ENCODE data around the gene MPDZ. TPM values are rescaled to one million over a fixed set of nuclear protein-coding genes. Genes with fewer than 3 reads are reported as not detected.

The MPDZ gene
- polyA plus RNA-seq, 1 donor (not counting 4 experiments of a cell fraction or from before 2014, with no cell fraction given) = 9.0 TPM

DNA sequence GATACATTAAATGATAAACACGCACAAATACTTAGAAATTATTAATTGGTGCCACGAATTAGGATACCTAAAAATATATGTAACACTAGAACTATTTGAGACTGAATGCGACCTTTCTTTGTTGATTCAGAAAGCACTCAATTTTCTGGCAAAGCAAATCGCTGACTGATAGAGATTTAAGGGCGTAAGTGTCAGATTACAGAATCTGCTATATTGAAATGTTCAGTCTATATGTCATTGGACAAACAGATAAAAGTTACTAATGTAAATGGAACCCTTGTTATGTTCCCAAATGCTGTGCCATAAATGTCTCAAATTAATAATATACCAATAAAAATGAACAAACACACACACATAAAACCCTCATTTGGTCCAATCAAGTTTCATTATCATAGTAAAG is 137.9 kb downstream of the MPDZ start:
- H3K4me1 ChIP-seq (ENCODE audit: control insufficient read depth, extremely low read depth, insufficient read depth, low read length) = peaks cover 10% of the 10 kb centered on the region
- H3K27ac ChIP-seq (ENCODE audit: control insufficient read depth, insufficient read depth, low read length) = no peak overlapping the region
- H3K9me3 ChIP-seq (ENCODE audit: control insufficient read depth, low read depth, low read length) = no peaks in the 10 kb centered on the region
- H3K79me2 ChIP-seq (ENCODE audit: control insufficient read depth, insufficient read depth, low read length) = no peaks in the 10 kb centered on the region
- H3K4me3 ChIP-seq (ENCODE audit: control insufficient read depth in 2 of 3, extremely low read depth in 1 of 3, insufficient read depth in 2 of 3, low read depth in 1 of 3, low read length in 3 of 3) = no peak overlapping the region
- H3K9me1 ChIP-seq (ENCODE audit: control insufficient read depth, extremely low read depth, insufficient read depth, low read length) = no peaks in the 10 kb centered on the region
- no peaks in the 10 kb centered on the region for H3K36me3 ChIP-seq (ENCODE audit: control insufficient read depth in 2 of 2, extremely low read depth in 1 of 2, insufficient read depth in 2 of 2, low read length in 2 of 2)
- H2AFZ ChIP-seq (ENCODE audit: control insufficient read depth, low read length) = no peak overlapping the region
- DNase-seq (ENCODE audit: low read depth, low spot score) (no peak), FAIRE-seq (no peak)
- dilution Hi-C loops (cut with MboI; ENCODE audit: extremely low pct_ligation_motif_present, low sequenced_read_pairs) = no loop called here
- TF ChIP-seq, protein P1, sequence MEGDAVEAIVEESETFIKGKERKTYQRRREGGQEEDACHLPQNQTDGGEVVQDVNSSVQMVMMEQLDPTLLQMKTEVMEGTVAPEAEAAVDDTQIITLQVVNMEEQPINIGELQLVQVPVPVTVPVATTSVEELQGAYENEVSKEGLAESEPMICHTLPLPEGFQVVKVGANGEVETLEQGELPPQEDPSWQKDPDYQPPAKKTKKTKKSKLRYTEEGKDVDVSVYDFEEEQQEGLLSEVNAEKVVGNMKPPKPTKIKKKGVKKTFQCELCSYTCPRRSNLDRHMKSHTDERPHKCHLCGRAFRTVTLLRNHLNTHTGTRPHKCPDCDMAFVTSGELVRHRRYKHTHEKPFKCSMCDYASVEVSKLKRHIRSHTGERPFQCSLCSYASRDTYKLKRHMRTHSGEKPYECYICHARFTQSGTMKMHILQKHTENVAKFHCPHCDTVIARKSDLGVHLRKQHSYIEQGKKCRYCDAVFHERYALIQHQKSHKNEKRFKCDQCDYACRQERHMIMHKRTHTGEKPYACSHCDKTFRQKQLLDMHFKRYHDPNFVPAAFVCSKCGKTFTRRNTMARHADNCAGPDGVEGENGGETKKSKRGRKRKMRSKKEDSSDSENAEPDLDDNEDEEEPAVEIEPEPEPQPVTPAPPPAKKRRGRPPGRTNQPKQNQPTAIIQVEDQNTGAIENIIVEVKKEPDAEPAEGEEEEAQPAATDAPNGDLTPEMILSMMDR (optimal IDR thresholded peaks at IDR 0.05 in 1 of 3, IDR thresholded peaks at IDR 0.05 in 1 of 3, conservative IDR thresholded peaks at IDR 0.05 in 1 of 3; ENCODE audit: extremely low read depth in 1 of 3, insufficient read depth in 2 of 3, low read length in 3 of 3) = no peak
- H3K4me2 ChIP-seq (ENCODE audit: control insufficient read depth, extremely low read depth, insufficient read depth, low read depth, low read length) = no peak overlapping the region
- H3K27me3 ChIP-seq (ENCODE audit: control insufficient read depth, extremely low read depth, insufficient read depth, low read length) = no peaks in the 10 kb centered on the region
- H4K20me1 ChIP-seq (ENCODE audit: control insufficient read depth, extremely low read depth, insufficient read depth, low read length) = no peaks in the 10 kb centered on the region
- no peak overlapping the region for H3K9ac ChIP-seq (ENCODE audit: control insufficient read depth, extremely low read depth, insufficient read depth, low read length)

- Histone ChIP-seq H3K9ac (ENCODE audit: control insufficient read depth, extremely low read depth, insufficient read depth, low read length) (no peak overlapping the region), H3K4me1 (ENCODE audit: control insufficient read depth, extremely low read depth, insufficient read depth, low read length) (peaks cover 10% of the 10 kb centered on the region), H4K20me1 (ENCODE audit: control insufficient read depth, extremely low read depth, insufficient read depth, low read length) (no peaks in the 10 kb centered on the region), H3K9me1 (ENCODE audit: control insufficient read depth, extremely low read depth, insufficient read depth, low read length) (no peaks in the 10 kb centered on the region), H3K79me2 (ENCODE audit: control insufficient read depth, insufficient read depth, low read length) (no peaks in the 10 kb centered on the region), H3K27ac (ENCODE audit: control insufficient read depth, insufficient read depth, low read length) (no peak overlapping the region), H3K4me2 (ENCODE audit: control insufficient read depth, extremely low read depth, insufficient read depth, low read depth, low read length) (no peak overlapping the region), H3K27me3 (ENCODE audit: control insufficient read depth, extremely low read depth, insufficient read depth, low read length) (no peaks in the 10 kb centered on the region), H2AFZ (ENCODE audit: control insufficient read depth, low read length) (no peak overlapping the region), H3K36me3 (ENCODE audit: control insufficient read depth in 2 of 2, extremely low read depth in 1 of 2, insufficient read depth in 2 of 2, low read length in 2 of 2) (no peaks in the 10 kb centered on the region), H3K9me3 (ENCODE audit: control insufficient read depth, low read depth, low read length) (no peaks in the 10 kb centered on the region), H3K4me3 (ENCODE audit: control insufficient read depth in 2 of 3, extremely low read depth in 1 of 3, insufficient read depth in 2 of 3, low read depth in 1 of 3, low read length in 3 of 3) (no peak overlapping the region)
- no peak for DNase-seq (ENCODE audit: low read depth, low spot score)
- dilution Hi-C loops (cut with MboI; ENCODE audit: extremely low pct_ligation_motif_present, low sequenced_read_pairs) = no loop called here
- no peak for TF ChIP-seq EZH2 (IDR thresholded peaks at IDR 0.05; ENCODE audit: low read length)
- TF ChIP-seq, protein P1 (optimal IDR thresholded peaks at IDR 0.05 in 1 of 3, IDR thresholded peaks at IDR 0.05 in 1 of 3, conservative IDR thresholded peaks at IDR 0.05 in 1 of 3; ENCODE audit: extremely low read depth in 1 of 3, insufficient read depth in 2 of 3, low read length in 3 of 3) = no peak
- no peak for FAIRE-seq
Observed at GRCh38 chr9:13140843-13141592, 138.5 kb downstream of the MPDZ start.

Measured in keratinocyte (primary cell).